MCF 10A (cell line): ENCODE data around the gene SARDH. TPM values are rescaled to one million over a fixed set of nuclear protein-coding genes. Genes with fewer than 3 reads are reported as not detected.

Experiments used
- BruUV-seq: library from RNA; stranded (reverse); fragments of 400-500 nt; replicated peaks from 2 replicates; lab custom pipeline; 2021; lab: Mats Ljungman, UMichigan
- CTCF ChIA-PET: fragments of 300-600 bp; sonication (Branson Sonifier 250); formaldehyde crosslinking; extraction: SDS; loops from one replicate; lab custom pipeline; 2021; ENCODE audit warnings: antibody characterized with exemption, inconsistent platforms; lab: Yijun Ruan, JAX
- POLR2A ChIA-PET: fragments of 300-600, 350-650 bp; sonication (Branson Sonifier 250); formaldehyde crosslinking; extraction: SDS; loops from one replicate; lab custom pipeline; 2020; ENCODE audit warnings: antibody characterized with exemption, inconsistent platforms; lab: Yijun Ruan, JAX
- DNase-seq: peaks from one replicate; pipeline ENCODE4 v3.0.0-alpha.2; 2018; ENCODE audit not compliant: unreplicated experiment
- H3K27ac Mint-ChIP-seq: one replicate; pipeline ENCODE4 v1.8.0; 2022; ENCODE audit warnings: mild to moderate bottlenecking, low read depth, mixed read lengths; ENCODE audit not compliant: unreplicated experiment
- H3K27me3 Mint-ChIP-seq: one replicate; pipeline ENCODE4 v1.8.0; 2022; ENCODE audit warnings: mixed read lengths; ENCODE audit not compliant: insufficient read depth, unreplicated experiment
- H3K36me3 Mint-ChIP-seq: one replicate; pipeline ENCODE4 v1.8.0; 2022; ENCODE audit warnings: mild to moderate bottlenecking, moderate library complexity, mixed read lengths; ENCODE audit not compliant: insufficient read depth, unreplicated experiment
- H3K4me1 Mint-ChIP-seq: one replicate; pipeline ENCODE4 v1.8.0; 2022; ENCODE audit warnings: mixed read lengths; ENCODE audit not compliant: insufficient read depth, unreplicated experiment
- H3K4me3 Mint-ChIP-seq: one replicate; pipeline ENCODE4 v1.8.0; 2022; ENCODE audit warnings: mild to moderate bottlenecking, moderate library complexity, mixed read lengths; ENCODE audit not compliant: unreplicated experiment
- H3K9me3 Mint-ChIP-seq: one replicate; pipeline ENCODE4 v1.8.0; 2022; ENCODE audit warnings: mixed read lengths; ENCODE audit not compliant: unreplicated experiment
- intact Hi-C: fragments of 100-400 bp; cut with micrococcal nuclease; formaldehyde crosslinking; loops from 2 replicates; pipeline ENCODE4 v1.14.1; 2022
- total RNA-seq: library from RNA; stranded (reverse); gene quantifications from 2 replicates; pipeline ENCODE4 v1.2.3, GENCODE V29; 2022
- TF ChIP-seq, protein P1 (sequence below): fragments of 200-600 bp; IDR thresholded peaks from one replicate; pipeline ENCODE4 v1.8.0; 2022; ENCODE audit warnings: antibody characterized with exemption, mild to moderate bottlenecking; ENCODE audit not compliant: unreplicated experiment

The SARDH gene
- total RNA-seq, 1 experiment from 2014 or later, result not detected

DNA sequence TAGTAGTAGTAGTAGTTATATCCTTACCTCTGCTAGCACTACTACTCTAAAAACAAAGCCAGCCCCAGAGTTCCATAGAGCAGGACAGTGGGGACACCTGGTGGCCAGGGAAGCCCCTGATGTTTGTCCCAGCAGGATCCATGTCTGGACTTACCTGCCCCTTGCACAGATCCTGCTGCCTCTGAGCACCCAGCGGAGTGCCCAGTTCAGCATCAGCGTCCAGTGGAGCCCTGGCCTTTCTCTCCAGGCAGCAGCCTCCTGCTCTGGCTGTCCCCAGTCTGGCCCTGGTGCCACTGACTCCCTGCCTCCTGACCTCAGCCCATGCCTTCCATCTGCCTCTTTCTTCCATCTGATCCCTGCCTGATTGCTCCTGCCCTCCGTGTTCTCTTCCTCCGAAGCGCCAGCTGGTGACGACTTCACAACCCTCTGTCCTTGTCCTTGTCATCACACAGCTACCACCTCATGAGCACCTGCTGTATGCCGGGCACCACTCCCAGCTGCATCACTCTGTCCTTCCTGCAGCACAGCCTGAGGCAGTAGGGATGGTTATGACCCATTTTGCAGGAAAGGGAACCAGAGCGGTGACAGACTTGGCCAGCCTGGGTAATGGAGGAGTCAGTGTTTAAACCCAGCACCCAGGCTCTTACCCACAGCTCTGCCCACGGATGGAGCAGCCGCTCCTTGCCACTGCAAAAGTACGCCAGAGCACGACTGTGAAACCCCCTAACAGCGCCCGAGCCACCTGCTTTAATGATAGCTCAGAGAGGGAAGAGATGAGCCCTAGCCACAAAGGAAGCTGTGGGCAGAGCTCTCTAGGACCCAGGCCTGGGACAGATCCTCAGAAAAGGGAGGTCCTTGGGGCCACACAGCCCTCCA lies 11.5 kb downstream of the SARDH start:
- TF ChIP-seq, protein P1, sequence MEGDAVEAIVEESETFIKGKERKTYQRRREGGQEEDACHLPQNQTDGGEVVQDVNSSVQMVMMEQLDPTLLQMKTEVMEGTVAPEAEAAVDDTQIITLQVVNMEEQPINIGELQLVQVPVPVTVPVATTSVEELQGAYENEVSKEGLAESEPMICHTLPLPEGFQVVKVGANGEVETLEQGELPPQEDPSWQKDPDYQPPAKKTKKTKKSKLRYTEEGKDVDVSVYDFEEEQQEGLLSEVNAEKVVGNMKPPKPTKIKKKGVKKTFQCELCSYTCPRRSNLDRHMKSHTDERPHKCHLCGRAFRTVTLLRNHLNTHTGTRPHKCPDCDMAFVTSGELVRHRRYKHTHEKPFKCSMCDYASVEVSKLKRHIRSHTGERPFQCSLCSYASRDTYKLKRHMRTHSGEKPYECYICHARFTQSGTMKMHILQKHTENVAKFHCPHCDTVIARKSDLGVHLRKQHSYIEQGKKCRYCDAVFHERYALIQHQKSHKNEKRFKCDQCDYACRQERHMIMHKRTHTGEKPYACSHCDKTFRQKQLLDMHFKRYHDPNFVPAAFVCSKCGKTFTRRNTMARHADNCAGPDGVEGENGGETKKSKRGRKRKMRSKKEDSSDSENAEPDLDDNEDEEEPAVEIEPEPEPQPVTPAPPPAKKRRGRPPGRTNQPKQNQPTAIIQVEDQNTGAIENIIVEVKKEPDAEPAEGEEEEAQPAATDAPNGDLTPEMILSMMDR, result peak; percentile 37
- intact Hi-C loops, result loop anchor here (1.0 kb wide), 1 partner anchor 193 kb away; no protein-coding TSS in a partner anchor
- Mint-ChIP-seq H3K4me3 (no peak overlapping the region), H3K27ac (no peak overlapping the region), H3K9me3 (no peaks in the 10 kb centered on the region), H3K27me3 (peaks cover 88% of the 10 kb centered on the region), H3K36me3 (no peaks in the 10 kb centered on the region), H3K4me1 (no peaks in the 10 kb centered on the region)
- peak; percentile 61 for DNase-seq
- BruUV-seq, result no TSS peak
- CTCF ChIA-PET, result interaction anchor here (0.5 to 2.0 kb wide), 7 partner anchors 16 to 732 kb away, joined by 3 to 7 read pairs (median 4); partner anchors contain the start of genes SURF1 and SURF2
- POLR2A ChIA-PET, result no interaction called here

DNA sequence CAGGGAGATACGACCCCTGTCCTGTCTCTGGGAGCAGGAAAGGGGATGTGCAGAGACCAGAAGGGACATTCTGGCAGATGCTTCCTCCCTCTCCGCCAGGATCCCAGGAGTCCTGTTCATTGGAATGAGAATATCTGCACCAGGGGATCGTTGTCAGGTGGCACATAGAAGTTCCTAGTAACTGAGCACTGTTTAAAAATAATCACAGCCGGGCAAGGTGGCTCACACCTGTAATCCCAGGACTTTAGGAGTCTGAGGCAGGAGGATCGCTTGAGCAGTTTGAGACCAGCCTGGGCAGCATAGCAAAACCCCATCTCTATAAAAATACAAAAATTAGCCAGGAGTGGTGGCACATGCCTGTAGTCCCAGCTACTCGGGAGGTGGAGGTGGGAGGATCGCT lies 12.3 kb downstream of the SARDH start:
- no peaks in the 10 kb centered on the region for H3K36me3 Mint-ChIP-seq
- POLR2A ChIA-PET, result no interaction called here

DNA sequence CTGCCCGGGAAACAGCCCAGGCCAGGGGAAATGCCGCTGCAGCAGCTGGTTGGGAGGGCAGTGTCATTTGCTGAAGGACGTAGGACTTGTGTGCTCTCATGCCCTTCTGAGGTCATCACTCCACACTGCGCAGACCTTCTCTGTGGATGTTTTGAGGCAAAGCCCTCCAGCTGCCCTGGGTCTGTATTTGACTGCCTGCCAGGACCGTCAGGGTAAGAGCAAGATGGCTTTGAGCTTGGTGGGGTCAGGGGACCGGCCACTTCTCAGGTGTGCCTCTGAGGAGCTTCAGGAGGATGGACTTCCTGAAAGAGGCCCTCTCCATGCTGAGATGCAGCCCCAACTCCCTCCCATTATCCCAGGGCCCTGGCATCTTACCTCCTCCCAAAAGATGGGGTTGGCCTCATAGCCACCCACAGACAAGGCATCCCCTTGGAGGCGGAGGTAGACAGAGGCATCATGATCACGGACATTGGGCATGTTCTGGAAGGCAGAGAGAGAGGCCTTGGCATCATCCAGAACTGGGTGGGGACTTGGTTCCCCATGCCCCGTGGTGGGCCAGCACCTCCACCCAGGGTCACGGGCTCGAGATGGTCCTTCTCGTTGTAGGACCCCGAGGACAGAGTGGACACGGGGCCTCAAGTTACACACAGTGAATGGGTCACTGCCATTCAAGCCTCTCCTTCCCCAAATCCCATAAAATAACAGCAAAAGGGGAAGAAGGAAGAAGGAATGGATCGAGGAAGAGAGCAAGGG lies 19.4 kb downstream of the SARDH start:
- H3K4me1 Mint-ChIP-seq, result peaks cover 3% of the 10 kb centered on the region
- H3K27me3 Mint-ChIP-seq, result peaks cover 62% of the 10 kb centered on the region
- intact Hi-C loops, result no loop called here
- TF ChIP-seq, protein P1, result no peak
- no TSS peak for BruUV-seq
- H3K36me3 Mint-ChIP-seq, result no peaks in the 10 kb centered on the region
- no peaks in the 10 kb centered on the region for H3K9me3 Mint-ChIP-seq
- ChIA-PET CTCF (no interaction called here), POLR2A (no interaction called here)
- DNase-seq, result no peak
- H3K27ac Mint-ChIP-seq, result no peak overlapping the region
- H3K4me3 Mint-ChIP-seq, result no peak overlapping the region

More for the DNA sequence above, 12.3 kb downstream of the SARDH start:
- no peaks in the 10 kb centered on the region for H3K9me3 Mint-ChIP-seq
- TF ChIP-seq, protein P1, result no peak
- CTCF ChIA-PET, result interaction anchor here (0.6 to 2.0 kb wide), 3 partner anchors 17 to 693 kb away, joined by 3 to 7 read pairs (median 4); no protein-coding TSS in a partner anchor
- peaks cover 94% of the 10 kb centered on the region for H3K27me3 Mint-ChIP-seq
- H3K4me3 Mint-ChIP-seq, result no peak overlapping the region
- no peak overlapping the region for H3K27ac Mint-ChIP-seq
- intact Hi-C loops, result loop anchor here (1.0 kb wide), 1 partner anchor 193 kb away; no protein-coding TSS in a partner anchor
- no peak for DNase-seq
- BruUV-seq, result no TSS peak
- no peaks in the 10 kb centered on the region for H3K4me1 Mint-ChIP-seq
